K562 (cell line): ENCODE data around the gene FPGS.

Source experiments
- EGR1 ChIP-seq: fragments of 450-650 bp; conservative IDR thresholded peaks from 2 replicates; pipeline ENCODE4 v1.6.1; 2017; ENCODE audit warnings: mild to moderate bottlenecking
- FOS ChIP-seq: IDR thresholded peaks from 3 replicates; pipeline ENCODE4 v1.6.1; 2011; ENCODE audit not compliant: insufficient read length; ENCODE audit errors: extremely low read depth
- MTA1 ChIP-seq: fragments of 450-650 bp; IDR thresholded peaks from 2 replicates; pipeline ENCODE4 v1.6.1; 2017; ENCODE audit warnings: borderline replicate concordance
- PHF21A ChIP-seq: fragments of 450-650 bp; IDR thresholded peaks from 2 replicates; pipeline ENCODE4 v1.6.1; 2017; ENCODE audit warnings: low read depth, borderline replicate concordance
- SIN3A ChIP-seq, 2 experiments: fragments of 150-350 bp in 1 of 2; IDR thresholded peaks; 2 replicates each; pipeline ENCODE4 v1.6.1; 2011 to 2016; ENCODE audit warnings: borderline replicate concordance in 2 of 2, low read depth in 2 of 2, low read length in 2 of 2, mild to moderate bottlenecking in 2 of 2, moderate library complexity in 2 of 2; ENCODE audit not compliant: control insufficient read depth in 1 of 2
- TF ChIP-seq, protein P1 (sequence below), 3 experiments: IDR thresholded peaks in 2 of 3; conservative IDR thresholded peaks in 1 of 3; 2 replicates each; pipeline ENCODE4 v1.5.1; 2011 to 2012; ENCODE audit warnings: low read length in 3 of 3, mild to moderate bottlenecking in 3 of 3, control low read depth in 2 of 3, improper control_type of control experiment in 1 of 3, inconsistent platforms in 1 of 3, low read depth in 1 of 3, mixed read lengths in 1 of 3, moderate library complexity in 1 of 3; ENCODE audit not compliant: insufficient read depth in 2 of 3

DNA sequence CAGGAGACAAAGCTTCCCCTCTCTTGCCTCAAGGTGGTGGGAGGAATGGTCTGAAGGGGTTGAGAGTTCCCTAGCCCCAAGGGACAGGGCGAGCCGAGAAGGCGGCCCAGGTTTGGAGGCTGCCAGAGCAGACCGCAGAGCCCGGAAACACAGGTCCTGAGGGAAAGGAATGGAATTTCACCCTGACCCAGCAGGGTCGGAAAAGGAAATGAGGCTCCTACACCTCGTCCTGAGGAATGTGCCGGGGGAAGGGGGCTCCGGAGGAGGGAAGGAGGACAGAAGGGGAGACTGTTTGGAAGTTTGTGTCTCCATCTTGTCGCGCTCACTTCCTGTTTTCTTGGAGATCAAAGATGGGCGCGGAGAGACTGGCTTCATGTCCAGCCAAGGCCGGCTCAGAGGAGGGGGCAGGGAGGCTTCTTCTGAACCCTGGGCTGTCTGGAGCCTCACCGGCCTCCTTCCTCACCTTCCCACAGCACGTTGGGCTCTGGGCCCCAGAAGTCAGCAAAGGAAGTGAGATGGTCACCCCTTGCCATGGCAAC lies 42.2 kb downstream of the FPGS start:
- TF ChIP-seq PHF21A (no peak), MTA1 (no peak), FOS (no peak), SIN3A (IDR thresholded peaks at IDR 0.05; ENCODE audit: borderline replicate concordance in 2 of 2, control insufficient read depth in 1 of 2, low read depth in 2 of 2, low read length in 2 of 2) (no peak), EGR1 (no peak)
- TF ChIP-seq, protein P1, sequence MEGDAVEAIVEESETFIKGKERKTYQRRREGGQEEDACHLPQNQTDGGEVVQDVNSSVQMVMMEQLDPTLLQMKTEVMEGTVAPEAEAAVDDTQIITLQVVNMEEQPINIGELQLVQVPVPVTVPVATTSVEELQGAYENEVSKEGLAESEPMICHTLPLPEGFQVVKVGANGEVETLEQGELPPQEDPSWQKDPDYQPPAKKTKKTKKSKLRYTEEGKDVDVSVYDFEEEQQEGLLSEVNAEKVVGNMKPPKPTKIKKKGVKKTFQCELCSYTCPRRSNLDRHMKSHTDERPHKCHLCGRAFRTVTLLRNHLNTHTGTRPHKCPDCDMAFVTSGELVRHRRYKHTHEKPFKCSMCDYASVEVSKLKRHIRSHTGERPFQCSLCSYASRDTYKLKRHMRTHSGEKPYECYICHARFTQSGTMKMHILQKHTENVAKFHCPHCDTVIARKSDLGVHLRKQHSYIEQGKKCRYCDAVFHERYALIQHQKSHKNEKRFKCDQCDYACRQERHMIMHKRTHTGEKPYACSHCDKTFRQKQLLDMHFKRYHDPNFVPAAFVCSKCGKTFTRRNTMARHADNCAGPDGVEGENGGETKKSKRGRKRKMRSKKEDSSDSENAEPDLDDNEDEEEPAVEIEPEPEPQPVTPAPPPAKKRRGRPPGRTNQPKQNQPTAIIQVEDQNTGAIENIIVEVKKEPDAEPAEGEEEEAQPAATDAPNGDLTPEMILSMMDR (IDR thresholded peaks at IDR 0.05 in 2 of 3, conservative IDR thresholded peaks at IDR 0.05 in 1 of 3; ENCODE audit: insufficient read depth in 2 of 3, low read depth in 1 of 3, low read length in 3 of 3): no peak
